GM10248 (cell line): ENCODE measurements around the gene CDKL5.
"Not testable (repeated sequence)": the region's sequence is repeated elsewhere in the genome, so short reads cannot be mapped to it uniquely, and the experiment has no call there.

ENCODE experiments used
- CTCF ChIA-PET: fragments of 300-600 bp; sonication (Branson Sonifier 250); formaldehyde crosslinking; extraction: SDS; loops from one replicate; lab custom pipeline; 2021; ENCODE audit warnings: antibody characterized with exemption; lab: Yijun Ruan, JAX
- POLR2A ChIA-PET: fragments of 350-650 bp; sonication (Branson Sonifier 250); formaldehyde crosslinking; extraction: SDS; loops from one replicate; lab custom pipeline; 2020; ENCODE audit warnings: antibody characterized with exemption; lab: Yijun Ruan, JAX
- DNase-seq: peaks from one replicate; pipeline ENCODE4 v3.0.0; 2012; ENCODE audit errors: extremely low spot score
- CTCF ChIP-seq: IDR thresholded peaks from 2 replicates; pipeline ENCODE4 v1.5.1; 2012; ENCODE audit warnings: mild to moderate bottlenecking, low read depth; ENCODE audit errors: extremely low read depth, missing control alignments, control extremely low read depth

Gene CDKL5

GRCh38 chrX:18574591-18574990 lies 149.2 kb downstream of the CDKL5 start:
- ChIA-PET POLR2A (no interaction called here), CTCF (no interaction called here)

GRCh38 chrX:18575744-18576143 lies 150.3 kb downstream of the CDKL5 start:
- ChIA-PET CTCF (no interaction called here), POLR2A (no interaction called here)
- DNase-seq: no peak
- no peak for TF ChIP-seq CTCF

More at GRCh38 chrX:18574591-18574990, 149.2 kb downstream of the CDKL5 start:
- no peak for TF ChIP-seq CTCF
- DNase-seq: no peak

GRCh38 chrX:18577400-18577799 lies 152.0 kb downstream of the CDKL5 start:
- POLR2A ChIA-PET: no interaction called here
- DNase-seq: no peak
- no peak for TF ChIP-seq CTCF
- CTCF ChIA-PET: no interaction called here

GRCh38 chrX:18578546-18578945 lies 153.1 kb downstream of the CDKL5 start:
- CTCF ChIA-PET: no interaction called here
- no peak for TF ChIP-seq CTCF
- no peak for DNase-seq

GRCh38 chrX:18579495-18579894 lies 154.1 kb downstream of the CDKL5 start:
- TF ChIP-seq CTCF: no peak
- DNase-seq: no peak
- POLR2A ChIA-PET: no interaction called here
- CTCF ChIA-PET: no interaction called here

More at GRCh38 chrX:18578546-18578945, 153.1 kb downstream of the CDKL5 start:
- POLR2A ChIA-PET: no interaction called here

GRCh38 chrX:18582910-18583493 lies 157.6 kb downstream of the CDKL5 start:
- ChIA-PET POLR2A (no interaction called here), CTCF (no interaction called here)
- DNase-seq: no peak
- TF ChIP-seq CTCF: no peak

GRCh38 chrX:18589292-18589691 lies 163.9 kb downstream of the CDKL5 start:
- DNase-seq, CTCF ChIA-PET, POLR2A ChIA-PET: not testable (repeated sequence)
